ENCODE data around the gene PGRMC1.

PGRMC1 gene

DNA sequence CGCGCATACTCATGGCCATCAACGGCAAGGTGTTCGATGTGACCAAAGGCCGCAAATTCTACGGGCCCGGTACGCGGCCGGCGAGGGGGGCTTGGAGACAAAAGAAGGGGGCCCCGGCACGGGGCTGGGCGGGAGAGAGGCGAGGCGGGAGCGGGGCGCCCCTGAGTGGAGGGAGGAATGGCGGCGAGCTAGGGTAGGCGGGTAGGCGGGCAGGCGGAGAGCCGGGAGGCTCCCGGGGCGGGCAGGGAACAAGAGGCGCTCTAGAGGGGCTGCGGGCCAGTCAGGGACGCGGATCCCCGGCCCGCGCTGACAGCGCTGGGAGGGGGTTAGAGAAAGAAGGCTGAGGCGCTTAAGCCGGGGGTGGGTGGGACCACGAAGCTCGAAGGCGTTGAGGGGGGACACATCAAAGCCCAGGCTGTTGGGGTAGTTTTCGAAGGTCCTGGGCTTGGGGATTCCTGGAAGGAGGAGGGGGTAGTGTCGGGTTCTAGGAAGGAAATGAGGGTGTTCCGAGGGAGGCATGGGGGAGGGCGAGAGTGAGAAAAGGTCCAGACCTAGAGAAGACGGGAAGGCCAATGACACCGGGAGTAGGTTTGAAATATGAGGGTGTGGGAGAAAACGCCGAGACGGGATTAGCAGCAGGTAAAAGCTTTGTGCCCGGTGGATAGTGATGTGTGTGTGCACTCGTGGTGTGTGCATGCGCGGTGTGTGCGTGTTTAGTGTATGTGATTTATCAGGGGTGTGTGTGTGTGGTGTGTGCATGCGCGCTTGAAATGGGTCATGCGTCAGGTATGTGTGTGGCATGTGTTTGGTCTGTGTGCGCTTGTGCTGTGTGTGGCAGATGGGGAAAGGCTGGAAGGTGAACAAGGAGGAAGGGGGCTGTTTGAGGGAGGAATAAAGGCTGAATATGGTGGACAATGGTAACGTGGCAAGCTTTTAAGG lies 807 bp downstream of the PGRMC1 start (continued):
- TF ChIP-seq, protein P1, sequence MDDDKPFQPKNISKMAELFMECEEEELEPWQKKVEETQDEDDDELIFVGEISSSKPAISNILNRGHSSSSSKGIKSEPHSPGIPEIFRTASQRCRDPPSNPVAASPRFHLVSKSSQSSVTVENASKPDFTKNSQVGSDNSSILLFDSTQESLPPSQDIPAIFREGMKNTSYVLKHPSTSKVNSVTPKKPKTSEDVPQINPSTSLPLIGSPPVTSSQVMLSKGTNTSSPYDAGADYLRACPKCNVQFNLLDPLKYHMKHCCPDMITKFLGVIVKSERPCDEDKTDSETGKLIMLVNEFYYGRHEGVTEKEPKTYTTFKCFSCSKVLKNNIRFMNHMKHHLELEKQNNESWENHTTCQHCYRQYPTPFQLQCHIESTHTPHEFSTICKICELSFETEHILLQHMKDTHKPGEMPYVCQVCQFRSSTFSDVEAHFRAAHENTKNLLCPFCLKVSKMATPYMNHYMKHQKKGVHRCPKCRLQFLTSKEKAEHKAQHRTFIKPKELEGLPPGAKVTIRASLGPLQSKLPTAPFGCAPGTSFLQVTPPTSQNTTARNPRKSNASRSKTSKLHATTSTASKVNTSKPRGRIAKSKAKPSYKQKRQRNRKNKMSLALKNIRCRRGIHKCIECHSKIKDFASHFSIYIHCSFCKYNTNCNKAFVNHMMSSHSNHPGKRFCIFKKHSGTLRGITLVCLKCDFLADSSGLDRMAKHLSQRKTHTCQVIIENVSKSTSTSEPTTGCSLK (tag by site-specific recombination; IDR thresholded peaks at IDR 0.05), result no peak
- TF ChIP-seq KLF9 (tag by site-specific recombination; IDR thresholded peaks at IDR 0.05; ENCODE audit: low read depth) (no peak; the same call in 1 of the 2 replicates), ZNF530 (tag by site-specific recombination; IDR thresholded peaks at IDR 0.05; ENCODE audit: low read depth) (no peak), ZNF24 (tag by site-specific recombination; IDR thresholded peaks at IDR 0.05) (no peak), ZNF366 (tag by site-specific recombination; conservative IDR thresholded peaks at IDR 0.05) (peak; percentile 54), ZNF292 (tag by site-specific recombination; IDR thresholded peaks at IDR 0.05; ENCODE audit: borderline replicate concordance, low read depth) (no peak), ZNF302 (tag by site-specific recombination; IDR thresholded peaks at IDR 0.05; ENCODE audit: low read depth) (no peak), ZNF501 (tag by site-specific recombination; IDR thresholded peaks at IDR 0.05) (no peak; the same call in 1 of the 2 replicates), ZNF114 (tag by site-specific recombination; IDR thresholded peaks at IDR 0.05) (no peak), ZNF214 (tag by site-specific recombination; IDR thresholded peaks at IDR 0.05; ENCODE audit: borderline replicate concordance) (no peak), ZNF521 (tag by site-specific recombination; IDR thresholded peaks at IDR 0.05) (no peak), ZNF133 (tag by site-specific recombination; IDR thresholded peaks at IDR 0.05) (no peak), ZBTB7A (tag by site-specific recombination; IDR thresholded peaks at IDR 0.05; ENCODE audit: low read depth) (no peak), SP2 (tag by site-specific recombination; IDR thresholded peaks at IDR 0.05) (peak; percentile 86), ZBTB17 (tag by site-specific recombination; IDR thresholded peaks at IDR 0.05) (peak; percentile 68; the same call in 1 of the 2 replicates), ZNF664 (tag by site-specific recombination; IDR thresholded peaks at IDR 0.05) (no peak), ZNF626 (tag by site-specific recombination; IDR thresholded peaks at IDR 0.05) (no peak), ZFHX2 (tag by site-specific recombination; conservative IDR thresholded peaks at IDR 0.05) (peak; percentile 28), ZNF324 (tag by site-specific recombination; IDR thresholded peaks at IDR 0.05) (no peak), ZNF48 (tag by site-specific recombination; IDR thresholded peaks at IDR 0.05) (no peak), PRDM1 (tag by site-specific recombination; IDR thresholded peaks at IDR 0.05) (peak; percentile 63; the same call in 1 of the 2 replicates), ZNF792 (tag by site-specific recombination; IDR thresholded peaks at IDR 0.05) (no peak), ZNF621 (tag by site-specific recombination; IDR thresholded peaks at IDR 0.05) (no peak), ZNF76 (tag by site-specific recombination; IDR thresholded peaks at IDR 0.05; ENCODE audit: borderline replicate concordance, low read depth) (no peak), MYNN (tag by site-specific recombination; IDR thresholded peaks at IDR 0.05; ENCODE audit: borderline replicate concordance) (no peak), IKZF3 (tag by site-specific recombination; IDR thresholded peaks at IDR 0.05) (no peak), ZFP37 (tag by site-specific recombination; IDR thresholded peaks at IDR 0.05) (no peak), ZNF239 (tag by site-specific recombination; IDR thresholded peaks at IDR 0.05) (no peak), ZNF248 (tag by site-specific recombination; IDR thresholded peaks at IDR 0.05) (no peak)
- TF ChIP-seq, protein P2, sequence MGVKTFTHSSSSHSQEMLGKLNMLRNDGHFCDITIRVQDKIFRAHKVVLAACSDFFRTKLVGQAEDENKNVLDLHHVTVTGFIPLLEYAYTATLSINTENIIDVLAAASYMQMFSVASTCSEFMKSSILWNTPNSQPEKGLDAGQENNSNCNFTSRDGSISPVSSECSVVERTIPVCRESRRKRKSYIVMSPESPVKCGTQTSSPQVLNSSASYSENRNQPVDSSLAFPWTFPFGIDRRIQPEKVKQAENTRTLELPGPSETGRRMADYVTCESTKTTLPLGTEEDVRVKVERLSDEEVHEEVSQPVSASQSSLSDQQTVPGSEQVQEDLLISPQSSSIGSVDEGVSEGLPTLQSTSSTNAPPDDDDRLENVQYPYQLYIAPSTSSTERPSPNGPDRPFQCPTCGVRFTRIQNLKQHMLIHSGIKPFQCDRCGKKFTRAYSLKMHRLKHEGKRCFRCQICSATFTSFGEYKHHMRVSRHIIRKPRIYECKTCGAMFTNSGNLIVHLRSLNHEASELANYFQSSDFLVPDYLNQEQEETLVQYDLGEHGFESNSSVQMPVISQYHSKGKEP (tag by site-specific recombination; IDR thresholded peaks at IDR 0.05), result no peak
- TF ChIP-seq, protein P3, sequence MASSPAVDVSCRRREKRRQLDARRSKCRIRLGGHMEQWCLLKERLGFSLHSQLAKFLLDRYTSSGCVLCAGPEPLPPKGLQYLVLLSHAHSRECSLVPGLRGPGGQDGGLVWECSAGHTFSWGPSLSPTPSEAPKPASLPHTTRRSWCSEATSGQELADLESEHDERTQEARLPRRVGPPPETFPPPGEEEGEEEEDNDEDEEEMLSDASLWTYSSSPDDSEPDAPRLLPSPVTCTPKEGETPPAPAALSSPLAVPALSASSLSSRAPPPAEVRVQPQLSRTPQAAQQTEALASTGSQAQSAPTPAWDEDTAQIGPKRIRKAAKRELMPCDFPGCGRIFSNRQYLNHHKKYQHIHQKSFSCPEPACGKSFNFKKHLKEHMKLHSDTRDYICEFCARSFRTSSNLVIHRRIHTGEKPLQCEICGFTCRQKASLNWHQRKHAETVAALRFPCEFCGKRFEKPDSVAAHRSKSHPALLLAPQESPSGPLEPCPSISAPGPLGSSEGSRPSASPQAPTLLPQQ (tag by site-specific recombination; IDR thresholded peaks at IDR 0.05), result no peak
- TF ChIP-seq, protein P4, sequence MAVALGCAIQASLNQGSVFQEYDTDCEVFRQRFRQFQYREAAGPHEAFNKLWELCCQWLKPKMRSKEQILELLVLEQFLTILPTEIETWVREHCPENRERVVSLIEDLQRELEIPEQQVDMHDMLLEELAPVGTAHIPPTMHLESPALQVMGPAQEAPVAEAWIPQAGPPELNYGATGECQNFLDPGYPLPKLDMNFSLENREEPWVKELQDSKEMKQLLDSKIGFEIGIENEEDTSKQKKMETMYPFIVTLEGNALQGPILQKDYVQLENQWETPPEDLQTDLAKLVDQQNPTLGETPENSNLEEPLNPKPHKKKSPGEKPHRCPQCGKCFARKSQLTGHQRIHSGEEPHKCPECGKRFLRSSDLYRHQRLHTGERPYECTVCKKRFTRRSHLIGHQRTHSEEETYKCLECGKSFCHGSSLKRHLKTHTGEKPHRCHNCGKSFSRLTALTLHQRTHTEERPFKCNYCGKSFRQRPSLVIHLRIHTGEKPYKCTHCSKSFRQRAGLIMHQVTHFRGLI (tag by site-specific recombination; IDR thresholded peaks at IDR 0.05), result no peak
- TF ChIP-seq, protein P5, sequence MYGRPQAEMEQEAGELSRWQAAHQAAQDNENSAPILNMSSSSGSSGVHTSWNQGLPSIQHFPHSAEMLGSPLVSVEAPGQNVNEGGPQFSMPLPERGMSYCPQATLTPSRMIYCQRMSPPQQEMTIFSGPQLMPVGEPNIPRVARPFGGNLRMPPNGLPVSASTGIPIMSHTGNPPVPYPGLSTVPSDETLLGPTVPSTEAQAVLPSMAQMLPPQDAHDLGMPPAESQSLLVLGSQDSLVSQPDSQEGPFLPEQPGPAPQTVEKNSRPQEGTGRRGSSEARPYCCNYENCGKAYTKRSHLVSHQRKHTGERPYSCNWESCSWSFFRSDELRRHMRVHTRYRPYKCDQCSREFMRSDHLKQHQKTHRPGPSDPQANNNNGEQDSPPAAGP (tag by site-specific recombination; IDR thresholded peaks at IDR 0.05), result no peak
